ENCODE data around the gene PEX5L.

GRCh38 chr3:180059356-180059755, 22.6 kb upstream of the PEX5L start:
- TF ChIP-seq CTCF (IDR thresholded peaks at IDR 0.05) (no peak), USF2 (IDR thresholded peaks at IDR 0.05; ENCODE audit: borderline replicate concordance, low read depth, low read length) (no peak), MAX (IDR thresholded peaks at IDR 0.05; ENCODE audit: low read depth) (no peak), GABPA (IDR thresholded peaks at IDR 0.05; ENCODE audit: low read depth) (no peak), TAF1 (IDR thresholded peaks at IDR 0.05; ENCODE audit: borderline replicate concordance, low read depth, low read length) (no peak), FOXJ3 (CRISPR knock-in tag; IDR thresholded peaks at IDR 0.05) (no peak), RAD21 (IDR thresholded peaks at IDR 0.05; ENCODE audit: low read length) (no peak), FOXM1 (IDR thresholded peaks at IDR 0.05; ENCODE audit: low read depth) (no peak), EP300 (IDR thresholded peaks at IDR 0.05; ENCODE audit: borderline replicate concordance in 1 of 2, low read depth in 1 of 2, low read length in 1 of 2) (no peak), REST (IDR thresholded peaks at IDR 0.05; ENCODE audit: low read depth, low read length) (no peak)

All from SK-N-SH (cell line).